Measurements from ENCODE around the gene CTNNBL1.

DNA sequence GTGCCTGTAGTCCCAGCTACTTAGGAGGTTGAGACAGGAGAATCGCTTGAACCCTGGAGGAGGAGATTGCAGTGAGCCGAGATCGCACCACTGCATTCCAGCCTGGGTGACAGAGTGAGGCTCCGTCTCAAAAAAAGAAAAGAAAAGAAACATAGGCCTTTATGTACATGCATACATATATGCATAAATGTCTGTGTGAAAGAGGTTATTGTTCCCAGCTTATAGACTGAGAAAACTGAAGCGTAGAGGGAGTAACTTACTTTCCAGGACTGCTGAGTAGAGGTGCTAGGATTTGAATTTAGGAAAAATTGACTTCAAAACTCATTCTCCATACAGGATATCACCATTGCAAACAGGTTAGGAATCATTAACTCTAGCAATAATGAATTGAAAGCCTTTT is 32.0 kb downstream of the CTNNBL1 start:
- TF ChIP-seq, protein P1, sequence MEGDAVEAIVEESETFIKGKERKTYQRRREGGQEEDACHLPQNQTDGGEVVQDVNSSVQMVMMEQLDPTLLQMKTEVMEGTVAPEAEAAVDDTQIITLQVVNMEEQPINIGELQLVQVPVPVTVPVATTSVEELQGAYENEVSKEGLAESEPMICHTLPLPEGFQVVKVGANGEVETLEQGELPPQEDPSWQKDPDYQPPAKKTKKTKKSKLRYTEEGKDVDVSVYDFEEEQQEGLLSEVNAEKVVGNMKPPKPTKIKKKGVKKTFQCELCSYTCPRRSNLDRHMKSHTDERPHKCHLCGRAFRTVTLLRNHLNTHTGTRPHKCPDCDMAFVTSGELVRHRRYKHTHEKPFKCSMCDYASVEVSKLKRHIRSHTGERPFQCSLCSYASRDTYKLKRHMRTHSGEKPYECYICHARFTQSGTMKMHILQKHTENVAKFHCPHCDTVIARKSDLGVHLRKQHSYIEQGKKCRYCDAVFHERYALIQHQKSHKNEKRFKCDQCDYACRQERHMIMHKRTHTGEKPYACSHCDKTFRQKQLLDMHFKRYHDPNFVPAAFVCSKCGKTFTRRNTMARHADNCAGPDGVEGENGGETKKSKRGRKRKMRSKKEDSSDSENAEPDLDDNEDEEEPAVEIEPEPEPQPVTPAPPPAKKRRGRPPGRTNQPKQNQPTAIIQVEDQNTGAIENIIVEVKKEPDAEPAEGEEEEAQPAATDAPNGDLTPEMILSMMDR (IDR thresholded peaks at IDR 0.05) = no peak
- no peak for TF ChIP-seq POLR2A (IDR thresholded peaks at IDR 0.05)

Measured in heart left ventricle (tissue), 13 donors.